GM12873 (cell line): Measurements from ENCODE around the gene RSPH6A.

Source experiments
- CTCF ChIP-seq: IDR thresholded peaks from 2 replicates; pipeline ENCODE4 v1.5.1; 2012; ENCODE audit warnings: low read depth, mild to moderate bottlenecking, moderate library complexity, low read length, control low read depth; ENCODE audit not compliant: insufficient read depth; ENCODE audit errors: missing control alignments

Gene RSPH6A

GRCh38 chr19:45834970-45835369 is 19.9 kb upstream of the RSPH6A start:
- no peak for TF ChIP-seq CTCF

- no peak for TF ChIP-seq CTCF
These were observed 13.8 kb upstream of the RSPH6A start for GRCh38 chr19:45828945-45829344.

- no peak for TF ChIP-seq CTCF
These were observed 13.4 kb upstream of the RSPH6A start for GRCh38 chr19:45828523-45828922.

GRCh38 chr19:45827459-45828093 is 12.5 kb upstream of the RSPH6A start:
- TF ChIP-seq CTCF: no peak

- TF ChIP-seq CTCF: no peak
These were observed 11.8 kb upstream of the RSPH6A start for GRCh38 chr19:45826934-45827333.

- no peak for TF ChIP-seq CTCF
These were observed 11.1 kb upstream of the RSPH6A start for GRCh38 chr19:45825917-45826893.

GRCh38 chr19:45825263-45825605 is 10.1 kb upstream of the RSPH6A start:
- TF ChIP-seq CTCF: no peak
